Measurements from ENCODE around the gene EPHB1. TPM values are rescaled to one million over a fixed set of nuclear protein-coding genes. Genes with fewer than 3 reads are reported as not detected.

EPHB1 gene
- total RNA-seq, 1 donor from 2014 or later, result 3.8 TPM

DNA sequence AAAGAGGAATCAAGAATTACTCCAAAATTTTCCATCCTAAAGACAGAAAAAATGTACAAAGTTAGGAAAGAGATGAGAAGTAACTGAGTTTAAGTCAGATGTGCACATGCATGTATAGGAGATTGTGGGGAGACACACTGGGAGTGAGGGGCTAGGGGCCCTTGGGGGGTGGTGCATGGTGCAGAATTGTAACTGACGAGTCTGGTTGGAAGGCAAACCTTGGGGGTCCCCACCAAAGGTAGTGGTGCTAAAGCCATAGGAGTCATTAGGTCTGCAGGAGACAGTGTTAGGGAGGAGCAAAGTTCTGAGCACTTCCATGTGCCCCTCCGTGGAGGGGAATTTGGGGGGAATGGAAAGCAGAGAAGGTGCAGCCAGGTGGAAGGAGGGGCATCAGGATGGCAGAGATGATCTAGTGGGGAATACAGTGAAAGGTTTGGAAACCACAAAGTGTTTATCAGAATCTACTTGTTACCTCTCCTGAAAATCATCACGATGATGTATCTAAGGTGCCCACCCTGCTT is 37.5 kb upstream of the EPHB1 start:
- no peak overlapping the region for H3K4me3 Mint-ChIP-seq
- TF ChIP-seq, protein P1, sequence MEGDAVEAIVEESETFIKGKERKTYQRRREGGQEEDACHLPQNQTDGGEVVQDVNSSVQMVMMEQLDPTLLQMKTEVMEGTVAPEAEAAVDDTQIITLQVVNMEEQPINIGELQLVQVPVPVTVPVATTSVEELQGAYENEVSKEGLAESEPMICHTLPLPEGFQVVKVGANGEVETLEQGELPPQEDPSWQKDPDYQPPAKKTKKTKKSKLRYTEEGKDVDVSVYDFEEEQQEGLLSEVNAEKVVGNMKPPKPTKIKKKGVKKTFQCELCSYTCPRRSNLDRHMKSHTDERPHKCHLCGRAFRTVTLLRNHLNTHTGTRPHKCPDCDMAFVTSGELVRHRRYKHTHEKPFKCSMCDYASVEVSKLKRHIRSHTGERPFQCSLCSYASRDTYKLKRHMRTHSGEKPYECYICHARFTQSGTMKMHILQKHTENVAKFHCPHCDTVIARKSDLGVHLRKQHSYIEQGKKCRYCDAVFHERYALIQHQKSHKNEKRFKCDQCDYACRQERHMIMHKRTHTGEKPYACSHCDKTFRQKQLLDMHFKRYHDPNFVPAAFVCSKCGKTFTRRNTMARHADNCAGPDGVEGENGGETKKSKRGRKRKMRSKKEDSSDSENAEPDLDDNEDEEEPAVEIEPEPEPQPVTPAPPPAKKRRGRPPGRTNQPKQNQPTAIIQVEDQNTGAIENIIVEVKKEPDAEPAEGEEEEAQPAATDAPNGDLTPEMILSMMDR (IDR thresholded peaks at IDR 0.05), result no peak
- H3K9me3 Mint-ChIP-seq, result no peaks in the 10 kb centered on the region
- POLR2A ChIA-PET, result no interaction called here
- intact Hi-C loops (cut with micrococcal nuclease), result loop anchor here (5.0 kb wide), 1 partner anchor 450 kb away; no protein-coding TSS in a partner anchor
- ATAC-seq (ENCODE audit: low read depth) (no peak), DNase-seq (no peak)
- H3K27me3 Mint-ChIP-seq, result no peaks in the 10 kb centered on the region
- CTCF ChIA-PET, result no interaction called here
- no peaks in the 10 kb centered on the region for H3K36me3 Mint-ChIP-seq (ENCODE audit: low read depth)
- no peaks in the 10 kb centered on the region for H3K4me1 Mint-ChIP-seq
- H3K27ac Mint-ChIP-seq, result no peak overlapping the region

DNA sequence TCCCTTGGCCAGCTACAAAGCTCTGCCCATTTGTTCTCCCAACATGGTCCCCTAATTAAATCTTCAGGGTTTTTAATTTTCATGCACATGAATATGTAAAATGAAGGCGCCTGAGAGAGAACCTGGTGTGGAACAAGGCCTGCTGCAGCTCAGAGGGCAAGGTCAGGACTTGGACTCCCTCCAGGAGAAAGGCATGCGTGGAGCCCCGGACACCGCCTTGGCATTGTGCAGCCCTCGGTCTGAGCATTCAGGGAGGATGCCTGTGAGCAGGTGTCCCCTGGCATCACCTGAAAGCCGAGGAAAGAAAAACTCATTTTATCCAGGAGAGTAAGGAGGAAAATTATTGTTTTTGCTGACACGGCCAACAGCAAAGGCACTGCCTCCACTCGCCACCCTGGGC is 33.8 kb upstream of the EPHB1 start:
- ChIA-PET POLR2A (no interaction called here), CTCF (no interaction called here)
- no peaks in the 10 kb centered on the region for H3K4me1 Mint-ChIP-seq
- DNase-seq (no peak), ATAC-seq (ENCODE audit: low read depth) (no peak)
- TF ChIP-seq, protein P1 (IDR thresholded peaks at IDR 0.05), result no peak
- H3K27ac Mint-ChIP-seq, result no peak overlapping the region
- H3K4me3 Mint-ChIP-seq, result no peak overlapping the region
- no peaks in the 10 kb centered on the region for H3K36me3 Mint-ChIP-seq (ENCODE audit: low read depth)
- intact Hi-C loops (cut with micrococcal nuclease), result no loop called here
- H3K27me3 Mint-ChIP-seq, result no peaks in the 10 kb centered on the region
- H3K9me3 Mint-ChIP-seq, result no peaks in the 10 kb centered on the region

DNA sequence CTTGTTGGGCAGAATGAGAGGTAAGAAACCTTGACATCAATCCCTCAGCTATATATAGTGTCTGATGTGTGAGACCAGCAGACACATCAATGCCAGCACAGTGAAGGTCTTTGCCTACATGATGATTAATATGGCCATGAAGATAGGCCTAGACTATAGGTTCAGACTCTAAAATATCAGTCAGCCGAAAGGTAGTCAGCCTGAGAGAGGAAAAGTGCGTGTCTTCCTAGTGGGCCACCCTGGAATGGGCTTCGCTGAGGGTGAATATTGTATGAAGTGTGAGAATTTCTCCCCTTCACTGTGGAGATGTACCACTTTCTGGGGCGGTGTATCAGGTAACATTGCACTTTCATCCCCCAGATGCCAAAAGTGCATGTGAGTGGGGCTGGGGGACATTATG is 33.0 kb upstream of the EPHB1 start:
- Mint-ChIP-seq H3K27me3 (no peaks in the 10 kb centered on the region), H3K4me1 (no peaks in the 10 kb centered on the region), H3K27ac (no peak overlapping the region), H3K9me3 (no peaks in the 10 kb centered on the region), H3K36me3 (ENCODE audit: low read depth) (no peaks in the 10 kb centered on the region), H3K4me3 (no peak overlapping the region)
- TF ChIP-seq, protein P1 (IDR thresholded peaks at IDR 0.05), result no peak
- ChIA-PET CTCF (no interaction called here), POLR2A (no interaction called here)
- intact Hi-C loops (cut with micrococcal nuclease), result no loop called here
- no peak for DNase-seq
- ATAC-seq (ENCODE audit: low read depth), result no peak

DNA sequence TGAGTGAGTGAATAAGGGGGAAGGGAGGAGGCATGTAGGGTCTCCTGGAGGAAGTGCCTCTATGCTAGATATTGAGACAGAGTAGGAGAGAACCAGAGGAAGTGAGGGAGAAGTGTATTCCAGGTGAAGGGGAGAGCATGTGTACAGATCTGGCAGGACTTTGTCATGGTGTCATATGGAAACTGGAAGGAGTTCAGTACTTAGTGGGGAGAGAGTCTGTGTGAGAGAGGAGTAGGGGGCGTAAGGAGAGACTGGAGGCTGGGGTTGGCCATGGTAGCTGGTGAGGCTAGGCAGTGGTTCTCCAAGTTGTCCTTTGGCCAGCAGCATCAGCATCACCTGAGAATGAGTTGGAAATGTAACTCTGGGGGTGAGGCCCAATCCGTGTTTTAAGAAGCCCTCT is 29.6 kb upstream of the EPHB1 start:
- H3K9me3 Mint-ChIP-seq, result no peaks in the 10 kb centered on the region
- no peaks in the 10 kb centered on the region for H3K36me3 Mint-ChIP-seq (ENCODE audit: low read depth)
- H3K27me3 Mint-ChIP-seq, result no peaks in the 10 kb centered on the region
- H3K27ac Mint-ChIP-seq, result no peak overlapping the region
- TF ChIP-seq, protein P1 (IDR thresholded peaks at IDR 0.05), result no peak
- ChIA-PET POLR2A (no interaction called here), CTCF (no interaction called here)
- ATAC-seq (ENCODE audit: low read depth), result no peak
- no peaks in the 10 kb centered on the region for H3K4me1 Mint-ChIP-seq
- H3K4me3 Mint-ChIP-seq, result no peak overlapping the region
- intact Hi-C loops (cut with micrococcal nuclease), result no loop called here
- DNase-seq, result no peak

DNA sequence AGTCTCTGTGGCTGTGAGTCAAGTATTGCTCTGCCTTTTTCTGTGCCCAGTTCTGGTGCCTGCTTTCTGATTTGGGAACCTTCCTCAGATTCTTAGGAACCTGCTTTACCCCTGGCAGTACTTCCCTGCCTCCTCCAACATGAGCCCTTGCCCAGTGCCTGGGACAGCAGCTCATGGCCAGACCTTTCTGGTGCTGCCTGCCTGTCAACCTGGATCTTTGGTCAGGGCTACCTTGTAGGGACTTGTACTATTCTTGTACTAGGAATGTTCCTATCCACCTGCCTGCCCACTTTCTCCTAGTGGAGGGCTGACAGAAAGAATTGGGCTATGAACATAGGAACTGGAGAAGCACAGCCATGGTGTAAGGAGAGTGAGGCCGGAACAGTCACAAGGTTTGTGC is 28.8 kb upstream of the EPHB1 start:
- TF ChIP-seq, protein P1 (IDR thresholded peaks at IDR 0.05), result no peak
- POLR2A ChIA-PET, result no interaction called here
- no peak overlapping the region for H3K4me3 Mint-ChIP-seq
- CTCF ChIA-PET, result no interaction called here
- ATAC-seq (ENCODE audit: low read depth) (no peak), DNase-seq (no peak)
- H3K9me3 Mint-ChIP-seq, result peaks cover 2% of the 10 kb centered on the region
- intact Hi-C loops (cut with micrococcal nuclease), result no loop called here
- no peak overlapping the region for H3K27ac Mint-ChIP-seq
- H3K4me1 Mint-ChIP-seq, result no peaks in the 10 kb centered on the region
- H3K36me3 Mint-ChIP-seq (ENCODE audit: low read depth), result no peaks in the 10 kb centered on the region
- H3K27me3 Mint-ChIP-seq, result no peaks in the 10 kb centered on the region
